Fibroblast of gingiva (primary cell): ENCODE data around the gene TCEAL9.

Experiments used
- DNase-seq: peaks from one replicate; pipeline ENCODE4 v3.0.0-alpha.2; 2011; ENCODE audit warnings: low read depth

The TCEAL9 gene

GRCh38 chrX:103373581-103373980, 17.3 kb downstream of the TCEAL9 start:
- DNase-seq, result no peak

- peak; percentile 73 for DNase-seq
Observed at GRCh38 chrX:103376118-103376978, 20.0 kb downstream of the TCEAL9 start, which contains the start of gene BEX3. Gene BEX3 (plus strand): TSS chrX:103376538. CDS start chrX:103377522, 984 bp downstream.

- no peak for DNase-seq
Observed at GRCh38 chrX:103376979-103377324, 20.6 kb downstream of the TCEAL9 start.

GRCh38 chrX:103378990-103379389, 22.7 kb downstream of the TCEAL9 start:
- DNase-seq, result no peak

GRCh38 chrX:103382877-103383276, 26.6 kb downstream of the TCEAL9 start:
- no peak for DNase-seq

- DNase-seq, result no peak
Observed at GRCh38 chrX:103384672-103385071, 28.4 kb downstream of the TCEAL9 start.

GRCh38 chrX:103385283-103385830, 29.1 kb downstream of the TCEAL9 start:
- peak; percentile 78 for DNase-seq

GRCh38 chrX:103386332-103386731, 30.0 kb downstream of the TCEAL9 start:
- DNase-seq, result no peak

- peak; percentile 76 for DNase-seq
Observed at GRCh38 chrX:103393487-103393886, 37.2 kb downstream of the TCEAL9 start.

- DNase-seq, result peak; percentile 53
Observed at GRCh38 chrX:103396186-103396585, 39.9 kb downstream of the TCEAL9 start.

- DNase-seq, result no peak
Observed at GRCh38 chrX:103396660-103397059, 40.4 kb downstream of the TCEAL9 start.

- no peak for DNase-seq
Observed at GRCh38 chrX:103397707-103398106, 41.4 kb downstream of the TCEAL9 start.

GRCh38 chrX:103398421-103398864, 42.1 kb downstream of the TCEAL9 start:
- DNase-seq, result peak; percentile 91

GRCh38 chrX:103399744-103400143, 43.4 kb downstream of the TCEAL9 start:
- DNase-seq, result peak; percentile 68

GRCh38 chrX:103400931-103401330, 44.6 kb downstream of the TCEAL9 start:
- DNase-seq, result no peak

GRCh38 chrX:103404231-103405008, 48.1 kb downstream of the TCEAL9 start:
- peak; percentile 92 for DNase-seq

GRCh38 chrX:103405009-103405333, 48.7 kb downstream of the TCEAL9 start:
- no peak for DNase-seq

- no peak for DNase-seq
Observed at GRCh38 chrX:103406256-103406655, 50.0 kb downstream of the TCEAL9 start.

- DNase-seq, result no peak
Observed at GRCh38 chrX:103407776-103408175, 51.5 kb downstream of the TCEAL9 start.
